ENCODE data around the gene PDE2A.

PDE2A gene

GRCh38 chr11:72673943-72674828, at the start of gene PDE2A:
PDE2A (minus strand) TSS chr11:72674422; CDS start chr11:72674207, 215 bp downstream.
- DNase-seq (ENCODE audit: low spot score), result no peak

GRCh38 chr11:72723508-72723907, 49.3 kb upstream of the PDE2A start:
- no peak for DNase-seq (ENCODE audit: low spot score)

- peak; percentile 91 for DNase-seq (ENCODE audit: low spot score)
Observed at GRCh38 chr11:72722050-72722748, 48.0 kb upstream of the PDE2A start.

GRCh38 chr11:72721689-72722049, 47.4 kb upstream of the PDE2A start:
- no peak for DNase-seq (ENCODE audit: low spot score)

- DNase-seq (ENCODE audit: low spot score), result no peak
Observed at GRCh38 chr11:72721276-72721675, 47.1 kb upstream of the PDE2A start.

- no peak for DNase-seq (ENCODE audit: low spot score)
Observed at GRCh38 chr11:72720784-72721183, 46.6 kb upstream of the PDE2A start.

- peak; percentile 60 for DNase-seq (ENCODE audit: low spot score)
Observed at GRCh38 chr11:72720047-72720446, 45.8 kb upstream of the PDE2A start.

- no peak for DNase-seq (ENCODE audit: low spot score)
Observed at GRCh38 chr11:72719551-72719950, 45.3 kb upstream of the PDE2A start.

GRCh38 chr11:72719144-72719543, 44.9 kb upstream of the PDE2A start:
- no peak for DNase-seq (ENCODE audit: low spot score)

GRCh38 chr11:72718101-72718501, 43.9 kb upstream of the PDE2A start:
- no peak for DNase-seq (ENCODE audit: low spot score)

GRCh38 chr11:72716788-72717435, 42.7 kb upstream of the PDE2A start:
- no peak for DNase-seq (ENCODE audit: low spot score)

- DNase-seq (ENCODE audit: low spot score), result no peak
Observed at GRCh38 chr11:72716290-72716689, 42.1 kb upstream of the PDE2A start.

- no peak for DNase-seq (ENCODE audit: low spot score)
Observed at GRCh38 chr11:72712841-72713240, 38.6 kb upstream of the PDE2A start.

- peak; percentile 84 for DNase-seq (ENCODE audit: low spot score)
Observed at GRCh38 chr11:72712168-72712751, 38.0 kb upstream of the PDE2A start.

GRCh38 chr11:72711141-72711540, 36.9 kb upstream of the PDE2A start:
- DNase-seq (ENCODE audit: low spot score), result no peak

- no peak for DNase-seq (ENCODE audit: low spot score)
Observed at GRCh38 chr11:72710278-72710677, 36.1 kb upstream of the PDE2A start.

GRCh38 chr11:72709478-72710238, 35.4 kb upstream of the PDE2A start:
- DNase-seq (ENCODE audit: low spot score), result no peak

- no peak for DNase-seq (ENCODE audit: low spot score)
Observed at GRCh38 chr11:72707032-72707431, 32.8 kb upstream of the PDE2A start.

GRCh38 chr11:72706579-72706978, 32.4 kb upstream of the PDE2A start:
- DNase-seq (ENCODE audit: low spot score), result no peak

GRCh38 chr11:72705442-72706365, 31.5 kb upstream of the PDE2A start:
- DNase-seq (ENCODE audit: low spot score), result no peak

Measured in pons (tissue), 1 donor.